NCI-H460 (cell line): ENCODE data around the gene CEP41. TPM values are rescaled to one million over a fixed set of nuclear protein-coding genes. Genes with fewer than 3 reads are reported as not detected.
"Not testable (repeated sequence)": the region's sequence is repeated elsewhere in the genome, so short reads cannot be mapped to it uniquely, and the experiment has no call there.

Experiments used
- DNase-seq: peaks from one replicate; pipeline ENCODE4 v3.0.0-alpha.2; 2016; ENCODE audit warnings: low read depth; ENCODE audit errors: extremely low read depth
- total RNA-seq: library from RNA; depleted of rRNA; stranded (reverse); fragments of >200 nt; shearing (Covaris generic); gene quantifications from 2 replicates; pipeline ENCODE4 v1.2.3, GENCODE V29; 2014

CEP41 gene
- total RNA-seq, 1 experiment from 2014 or later: 22.4 TPM

- no peak for DNase-seq
Observed at GRCh38 chr7:130393841-130394411, 46.9 kb downstream of the CEP41 start.

GRCh38 chr7:130393101-130393561 lies 47.7 kb downstream of the CEP41 start:
- no peak for DNase-seq

- DNase-seq: no peak
Observed at GRCh38 chr7:130390486-130390885, 50.3 kb downstream of the CEP41 start.

- DNase-seq: no peak
Observed at GRCh38 chr7:130388671-130389070, 52.1 kb downstream of the CEP41 start.

GRCh38 chr7:130387628-130388403 lies 53.0 kb downstream of the CEP41 start:
- no peak for DNase-seq

GRCh38 chr7:130387306-130387627 lies 53.5 kb downstream of the CEP41 start:
- DNase-seq: no peak

- DNase-seq: no peak
Observed at GRCh38 chr7:130386876-130387275, 53.9 kb downstream of the CEP41 start.

GRCh38 chr7:130385600-130386066 lies 55.2 kb downstream of the CEP41 start:
- DNase-seq: no peak

- DNase-seq: no peak
Observed at GRCh38 chr7:130384841-130385599, 55.8 kb downstream of the CEP41 start.

- no peak for DNase-seq
Observed at GRCh38 chr7:130384371-130384801, 56.4 kb downstream of the CEP41 start.

- no peak for DNase-seq
Observed at GRCh38 chr7:130383187-130383980, 57.4 kb downstream of the CEP41 start.

GRCh38 chr7:130381468-130382312 lies 59.1 kb downstream of the CEP41 start:
- no peak for DNase-seq

GRCh38 chr7:130380861-130381455 lies 59.9 kb downstream of the CEP41 start:
- DNase-seq: no peak

GRCh38 chr7:130379921-130380860 lies 60.6 kb downstream of the CEP41 start, which contains the start of gene CPA1:
CPA1 (plus strand) TSS chr7:130380494; CDS start chr7:130380521, 27 bp downstream.
- no peak for DNase-seq

- no peak for DNase-seq
Observed at GRCh38 chr7:130379532-130379920, 61.3 kb downstream of the CEP41 start.

- no peak for DNase-seq
Observed at GRCh38 chr7:130379019-130379418, 61.8 kb downstream of the CEP41 start.

GRCh38 chr7:130377178-130377577 lies 63.6 kb downstream of the CEP41 start:
- no peak for DNase-seq

GRCh38 chr7:130376461-130376860 lies 64.4 kb downstream of the CEP41 start:
- DNase-seq: not testable (repeated sequence)
